Measurements from ENCODE around the gene GALNT10. TPM values are rescaled to one million over a fixed set of nuclear protein-coding genes. Genes with fewer than 3 reads are reported as not detected.

The GALNT10 gene
- total RNA-seq, 1 experiment from 2014 or later = 27.8 TPM

DNA sequence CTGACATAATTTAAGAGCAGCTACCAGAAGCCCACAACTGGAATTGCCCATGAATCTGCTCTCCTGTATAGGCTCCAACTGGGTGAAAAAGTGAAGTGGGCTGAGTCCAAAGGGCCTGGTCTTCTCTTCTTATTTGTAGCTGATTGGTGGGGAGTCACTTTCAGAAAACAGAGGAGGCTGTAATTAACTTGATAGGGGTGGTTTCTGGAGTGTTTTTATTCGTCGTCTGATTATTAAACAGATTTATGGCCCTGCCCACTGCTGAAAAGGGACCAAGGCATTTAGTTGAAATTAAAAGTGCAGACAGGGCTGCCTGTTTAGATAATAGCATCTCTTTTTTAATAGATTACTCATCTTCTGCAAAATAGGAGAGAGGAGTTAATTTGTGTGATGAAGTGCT is 174.2 kb downstream of the GALNT10 start:
- CTCF ChIA-PET = no interaction called here
- Histone ChIP-seq H3K9me3 (ENCODE audit: control insufficient read depth in 1 of 2, insufficient read depth in 1 of 2, low read depth in 1 of 2, low read length in 2 of 2) (no peaks in the 10 kb centered on the region), H3K9me2 (ENCODE audit: insufficient read depth) (no peaks in the 10 kb centered on the region), H3K4me3 (replicated peaks in 1 of 2; ENCODE audit: low read depth in 1 of 2, low read length in 2 of 2) (no peak overlapping the region), H3K27ac (ENCODE audit: low read depth, low read length) (no peak overlapping the region), H3K4me1 (ENCODE audit: control insufficient read depth in 1 of 2, insufficient read depth in 2 of 2, low read length in 2 of 2) (peaks cover 42 to 52% of the 10 kb centered on the region in 2 experiments), H3K9ac (ENCODE audit: low read length) (no peak overlapping the region), H3K79me2 (ENCODE audit: insufficient read depth, low read length) (no peaks in the 10 kb centered on the region), H4K20me1 (ENCODE audit: insufficient read depth) (no peaks in the 10 kb centered on the region), H2AFZ (ENCODE audit: low read depth, low read length, poor library complexity, severe bottlenecking) (no peak overlapping the region), H3K27me3 (ENCODE audit: insufficient read depth, low read length) (no peaks in the 10 kb centered on the region), H3K4me2 (ENCODE audit: low read length) (no peak overlapping the region), H3K36me3 (ENCODE audit: control insufficient read depth in 1 of 2, insufficient read depth in 2 of 2, low read length in 2 of 2) (no peaks in the 10 kb centered on the region)
- no TSS peak for BruUV-seq (replicated peaks)
- TF ChIP-seq JUND (IDR thresholded peaks at IDR 0.05) (no peak), ZFX (IDR thresholded peaks at IDR 0.05) (no peak), EZH2 (IDR thresholded peaks at IDR 0.05) (no peak), CBX3 (IDR thresholded peaks at IDR 0.05; ENCODE audit: low read depth) (no peak), SIN3A (IDR thresholded peaks at IDR 0.05; ENCODE audit: low read depth) (no peak), YY1 (IDR thresholded peaks at IDR 0.05; ENCODE audit: extremely low read depth, insufficient replicate concordance, low read depth, low read length) (no peak), ELF1 (IDR thresholded peaks at IDR 0.05; ENCODE audit: borderline replicate concordance, low read depth) (no peak)
- TF ChIP-seq, protein P1, sequence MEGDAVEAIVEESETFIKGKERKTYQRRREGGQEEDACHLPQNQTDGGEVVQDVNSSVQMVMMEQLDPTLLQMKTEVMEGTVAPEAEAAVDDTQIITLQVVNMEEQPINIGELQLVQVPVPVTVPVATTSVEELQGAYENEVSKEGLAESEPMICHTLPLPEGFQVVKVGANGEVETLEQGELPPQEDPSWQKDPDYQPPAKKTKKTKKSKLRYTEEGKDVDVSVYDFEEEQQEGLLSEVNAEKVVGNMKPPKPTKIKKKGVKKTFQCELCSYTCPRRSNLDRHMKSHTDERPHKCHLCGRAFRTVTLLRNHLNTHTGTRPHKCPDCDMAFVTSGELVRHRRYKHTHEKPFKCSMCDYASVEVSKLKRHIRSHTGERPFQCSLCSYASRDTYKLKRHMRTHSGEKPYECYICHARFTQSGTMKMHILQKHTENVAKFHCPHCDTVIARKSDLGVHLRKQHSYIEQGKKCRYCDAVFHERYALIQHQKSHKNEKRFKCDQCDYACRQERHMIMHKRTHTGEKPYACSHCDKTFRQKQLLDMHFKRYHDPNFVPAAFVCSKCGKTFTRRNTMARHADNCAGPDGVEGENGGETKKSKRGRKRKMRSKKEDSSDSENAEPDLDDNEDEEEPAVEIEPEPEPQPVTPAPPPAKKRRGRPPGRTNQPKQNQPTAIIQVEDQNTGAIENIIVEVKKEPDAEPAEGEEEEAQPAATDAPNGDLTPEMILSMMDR (IDR thresholded peaks at IDR 0.05 in 2 of 3, conservative IDR thresholded peaks at IDR 0.05 in 1 of 3; ENCODE audit: borderline replicate concordance in 1 of 3, insufficient read depth in 1 of 3, low read depth in 2 of 3, low read length in 2 of 3) = no peak
- TF ChIP-seq, protein P2, sequence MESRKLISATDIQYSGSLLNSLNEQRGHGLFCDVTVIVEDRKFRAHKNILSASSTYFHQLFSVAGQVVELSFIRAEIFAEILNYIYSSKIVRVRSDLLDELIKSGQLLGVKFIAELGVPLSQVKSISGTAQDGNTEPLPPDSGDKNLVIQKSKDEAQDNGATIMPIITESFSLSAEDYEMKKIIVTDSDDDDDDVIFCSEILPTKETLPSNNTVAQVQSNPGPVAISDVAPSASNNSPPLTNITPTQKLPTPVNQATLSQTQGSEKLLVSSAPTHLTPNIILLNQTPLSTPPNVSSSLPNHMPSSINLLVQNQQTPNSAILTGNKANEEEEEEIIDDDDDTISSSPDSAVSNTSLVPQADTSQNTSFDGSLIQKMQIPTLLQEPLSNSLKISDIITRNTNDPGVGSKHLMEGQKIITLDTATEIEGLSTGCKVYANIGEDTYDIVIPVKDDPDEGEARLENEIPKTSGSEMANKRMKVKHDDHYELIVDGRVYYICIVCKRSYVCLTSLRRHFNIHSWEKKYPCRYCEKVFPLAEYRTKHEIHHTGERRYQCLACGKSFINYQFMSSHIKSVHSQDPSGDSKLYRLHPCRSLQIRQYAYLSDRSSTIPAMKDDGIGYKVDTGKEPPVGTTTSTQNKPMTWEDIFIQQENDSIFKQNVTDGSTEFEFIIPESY (IDR thresholded peaks at IDR 0.05; ENCODE audit: extremely low read depth, insufficient replicate concordance, low read length) = no peak
- TF ChIP-seq, protein P3, sequence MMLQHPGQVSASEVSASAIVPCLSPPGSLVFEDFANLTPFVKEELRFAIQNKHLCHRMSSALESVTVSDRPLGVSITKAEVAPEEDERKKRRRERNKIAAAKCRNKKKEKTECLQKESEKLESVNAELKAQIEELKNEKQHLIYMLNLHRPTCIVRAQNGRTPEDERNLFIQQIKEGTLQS (IDR thresholded peaks at IDR 0.05) = no peak
- POLR2A ChIA-PET = no interaction called here
- DNase-seq (ENCODE audit: low read depth, low spot score) (no peak), ATAC-seq (no peak)
- intact Hi-C loops (cut with micrococcal nuclease) = no loop called here
- RAD21 ChIA-PET (ENCODE audit: low non-redundant PET in 1 of 2, low total read pairs in 2 of 2, uncharacterized antibody in 2 of 2, unreplicated experiment in 2 of 2) = no interaction called here

All from HCT116 (cell line).